ENCODE measurements around the gene MPPED2.

- TF ChIP-seq GABPB1 (CRISPR knock-in tag; IDR thresholded peaks at IDR 0.05) = no peak
- TF ChIP-seq ELF4 (CRISPR knock-in tag; IDR thresholded peaks at IDR 0.05; ENCODE audit: borderline replicate concordance) = no peak
- TF ChIP-seq KAT2B (IDR thresholded peaks at IDR 0.05; ENCODE audit: borderline replicate concordance, low read depth, low read length) = no peak
- no peak for TF ChIP-seq RELA (CRISPR knock-in tag; IDR thresholded peaks at IDR 0.05)
- no peak for TF ChIP-seq CTCF (CRISPR knock-in tag; IDR thresholded peaks at IDR 0.05)
These were observed 126.3 kb downstream of the MPPED2 start for GRCh38 chr11:30459821-30460220.
